Endothelial cell of umbilical vein (primary cell): Measurements from ENCODE around the gene AP2A2. TPM values are rescaled to one million over a fixed set of nuclear protein-coding genes. Genes with fewer than 3 reads are reported as not detected.
"Not testable (repeated sequence)": the region's sequence is repeated elsewhere in the genome, so short reads cannot be mapped to it uniquely, and the experiment has no call there.

Source experiments
- BruUV-seq: library from RNA; stranded (reverse); fragments of 400-500 nt; replicated peaks from 2 replicates; lab custom pipeline; 2021; lab: Mats Ljungman, UMichigan
- CTCF ChIA-PET: fragments of 300-600, 350-600 bp; sonication (Branson Sonifier 250); formaldehyde crosslinking; loops from one replicate; lab custom pipeline; 2021; ENCODE audit warnings: antibody characterized with exemption, inconsistent platforms; lab: Charles Lee
- POLR2A ChIA-PET: fragments of 300-600, 350-600 bp; sonication (Branson Sonifier 250); formaldehyde crosslinking; loops from one replicate; lab custom pipeline; 2021; ENCODE audit warnings: antibody characterized with exemption, inconsistent platforms; lab: Charles Lee
- DNase-seq: peaks from one replicate; pipeline ENCODE4 v3.0.0-alpha.2; 2011; ENCODE audit warnings: low read depth, low spot score
- FAIRE-seq: peaks from 2 replicates; lab custom pipeline; 2011; peaks lifted over from hg19 to GRCh38; lab: Jason Lieb, UNC
- H2AFZ ChIP-seq: 2 replicates; pipeline ENCODE4 v1.6.0; 2012; ENCODE audit warnings: low read depth, low read length, control low read depth, inconsistent platforms
- H3K27ac ChIP-seq: 2 replicates; pipeline ENCODE4 v1.5.1; 2011; ENCODE audit warnings: low read depth, mild to moderate bottlenecking, control low read depth, low read length, moderate library complexity; ENCODE audit not compliant: insufficient read depth
- H3K27me3 ChIP-seq, 2 experiments: 2 replicates each; pipeline versions ENCODE4 v1.6.0 to v1.6.1; 2011; ENCODE audit warnings: low read length in 2 of 2, mixed read lengths in 1 of 2; ENCODE audit not compliant: control insufficient read depth in 2 of 2, insufficient read depth in 2 of 2
- H3K36me3 ChIP-seq, 2 experiments: 2 replicates in 1 of 2; 3 replicates in 1 of 2; pipeline ENCODE4 v1.5.1; 2011; ENCODE audit warnings: low read length in 2 of 2, mild to moderate bottlenecking in 1 of 2, moderate library complexity in 1 of 2; ENCODE audit not compliant: control insufficient read depth in 2 of 2, insufficient read depth in 2 of 2; ENCODE audit errors: extremely low read depth in 1 of 2
- H3K4me1 ChIP-seq: 3 replicates; pipeline ENCODE4 v1.5.1; 2011; ENCODE audit warnings: mild to moderate bottlenecking, low read length; ENCODE audit not compliant: control insufficient read depth, insufficient read depth; ENCODE audit errors: extremely low read depth
- H3K4me2 ChIP-seq: 2 replicates; pipeline ENCODE4 v1.6.1; 2011; ENCODE audit warnings: low read length, control low read depth, mixed read lengths; ENCODE audit not compliant: insufficient read depth
- H3K4me3 ChIP-seq, 3 experiments: fragments of 200-600 bp in 1 of 3; sonication (generic), shearing (Covaris generic) in 1 of 3; replicated peaks in 1 of 3; 2 replicates each; pipeline ENCODE4 v1.5.1; 2011 to 2016; ENCODE audit warnings: control low read depth in 3 of 3, low read length in 3 of 3, mild to moderate bottlenecking in 2 of 3, inconsistent platforms in 1 of 3, low read depth in 1 of 3, moderate library complexity in 1 of 3; ENCODE audit not compliant: insufficient read depth in 1 of 3
- H3K79me2 ChIP-seq: 2 replicates; pipeline ENCODE4 v1.6.0; 2012; ENCODE audit warnings: low read length, inconsistent platforms; ENCODE audit not compliant: control insufficient read depth, insufficient read depth
- H3K9ac ChIP-seq: replicated peaks from 2 replicates; pipeline ENCODE3; 2011; ENCODE audit warnings: low read length, control low read depth; ENCODE audit not compliant: insufficient read depth; ENCODE audit errors: extremely low read depth
- H3K9me1 ChIP-seq: replicated peaks from 3 replicates; pipeline ENCODE4 v1.6.0; 2011; ENCODE audit warnings: mild to moderate bottlenecking, low read length; ENCODE audit not compliant: control insufficient read depth, insufficient read depth; ENCODE audit errors: extremely low read depth
- H3K9me3 ChIP-seq: replicated peaks from 2 replicates; pipeline ENCODE4 v1.5.1; 2012; ENCODE audit warnings: low read length, inconsistent platforms; ENCODE audit not compliant: control insufficient read depth, insufficient read depth
- H4K20me1 ChIP-seq: replicated peaks from 2 replicates; pipeline ENCODE3; 2011; ENCODE audit warnings: mild to moderate bottlenecking, low read length; ENCODE audit not compliant: control insufficient read depth, insufficient read depth; ENCODE audit errors: extremely low read depth
- CTCF ChIP-seq, 2 donors: IDR thresholded peaks; 1 replicate in 1 of 2; 2 replicates in 1 of 2; pipeline ENCODE4 v1.5.1; 2011; ENCODE audit warnings: low read length in 2 of 2, mild to moderate bottlenecking in 2 of 2, moderate library complexity in 2 of 2, control low read depth in 1 of 2, inconsistent platforms in 1 of 2, low read depth in 1 of 2; ENCODE audit not compliant: insufficient read depth in 1 of 2; ENCODE audit errors: extremely low read depth in 1 of 2
- FOS ChIP-seq: IDR thresholded peaks from 2 replicates; pipeline ENCODE4 v1.6.1; 2011; ENCODE audit warnings: mild to moderate bottlenecking, low read length, moderate library complexity, borderline replicate concordance; ENCODE audit not compliant: insufficient read depth
- dilution Hi-C: fragments of 300-500 bp; cut with MboI; formaldehyde crosslinking; loops from one replicate; pipeline ENCODE4 v1.15.0; 2019; ENCODE audit warnings: low sequenced_read_pairs; ENCODE audit not compliant: extremely low pct_ligation_motif_present
- intact Hi-C: fragments of 100-400 bp; cut with micrococcal nuclease; formaldehyde crosslinking; loops from one replicate; pipeline ENCODE4 v1.10.0; 2022
- polyA plus RNA-seq, 4 experiments: library from polyadenylated mRNA; depleted of rRNA in 3 of 4; stranded (reverse) in 3 of 4; unstranded in 1 of 4; fragments of >200 nt; gene quantifications; 2 replicates each; pipeline versions ENCODE4 v1.2.1 to v1.2.3, GENCODE V29; 2011 to 2012; ENCODE audit warnings: missing spikeins in 1 of 4
- total RNA-seq: library from RNA; stranded (reverse); gene quantifications from 2 replicates; pipeline ENCODE4 v1.2.3, GENCODE V29; 2021

AP2A2 gene
- total and polyA plus RNA-seq, 2 donors (not counting 3 experiments of a cell fraction or from before 2014, with no cell fraction given), result 89.5 to 92.6 TPM

DNA sequence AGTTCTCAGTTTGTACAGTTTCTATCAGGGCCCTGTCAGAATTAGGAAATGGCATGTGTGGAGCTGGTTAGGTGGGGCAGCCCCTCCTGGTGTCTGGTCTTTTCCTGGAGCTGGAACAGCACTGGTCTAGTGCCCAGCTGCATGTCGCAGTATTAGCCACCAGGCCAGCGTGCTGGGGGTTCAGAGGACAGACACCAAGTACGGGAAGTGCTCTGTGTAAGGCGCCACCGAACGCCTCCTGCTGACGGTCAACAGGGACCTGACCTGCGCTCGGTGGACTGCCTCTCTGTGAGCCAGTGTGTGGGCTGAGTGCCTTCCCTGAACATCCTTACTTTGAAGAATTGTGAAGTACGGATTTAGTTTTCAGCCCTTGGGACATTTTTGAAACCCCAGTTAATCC is 33.9 kb downstream of the AP2A2 start:
- no peaks in the 10 kb centered on the region for H3K27me3 ChIP-seq
- TF ChIP-seq CTCF (IDR thresholded peaks at IDR 0.05; ENCODE audit: extremely low read depth in 1 of 2, insufficient read depth in 1 of 2, low read depth in 1 of 2, low read length in 2 of 2), result no peak
- no peak for TF ChIP-seq FOS
- no peak overlapping the region for H3K9ac ChIP-seq
- no TSS peak for BruUV-seq
- intact Hi-C loops (no loop called here), dilution Hi-C loops (no loop called here)
- H4K20me1 ChIP-seq, result no peaks in the 10 kb centered on the region
- H3K9me1 ChIP-seq, result no peaks in the 10 kb centered on the region
- no peak overlapping the region for H3K27ac ChIP-seq
- H3K4me3 ChIP-seq, result no peak overlapping the region
- FAIRE-seq, result no peak
- peaks cover 3 to 25% of the 10 kb centered on the region in 2 experiments for H3K36me3 ChIP-seq
- POLR2A ChIA-PET, result no interaction called here
- CTCF ChIA-PET, result no interaction called here
- H3K9me3 ChIP-seq, result no peaks in the 10 kb centered on the region
- peaks cover 30% of the 10 kb centered on the region for H3K79me2 ChIP-seq
- no peak overlapping the region for H2AFZ ChIP-seq
- no peaks in the 10 kb centered on the region for H3K4me1 ChIP-seq
- no peak for DNase-seq
- H3K4me2 ChIP-seq, result no peak overlapping the region

DNA sequence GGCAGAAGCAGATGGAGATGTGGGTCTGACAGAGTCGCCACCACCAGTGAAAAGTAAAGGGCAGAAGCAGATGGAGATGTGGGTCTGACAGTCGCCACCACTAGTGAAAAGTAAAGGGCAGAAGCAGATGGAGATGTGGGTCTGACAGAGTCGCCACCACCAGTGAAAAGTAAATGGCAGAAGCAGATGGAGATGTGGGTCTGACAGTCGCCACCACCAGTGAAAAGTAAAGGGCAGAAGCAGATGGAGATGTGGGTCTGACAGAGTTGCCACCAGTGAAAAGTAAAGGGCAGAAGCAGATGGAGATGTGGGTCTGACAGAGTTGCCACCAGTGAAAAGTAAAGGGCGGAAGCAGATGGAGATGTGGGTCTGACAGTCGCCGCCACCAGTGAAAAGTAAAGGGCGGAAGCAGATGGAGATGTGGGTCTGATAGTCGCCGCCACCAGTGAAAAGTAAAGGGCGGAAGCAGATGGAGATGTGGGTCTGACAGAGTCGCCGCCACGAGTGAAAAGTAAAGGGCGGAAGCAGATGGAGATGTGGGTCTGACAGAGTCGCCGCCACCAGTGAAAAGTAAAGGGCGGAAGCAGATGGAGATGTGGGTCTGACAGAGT is 35.7 kb downstream of the AP2A2 start:
- FAIRE-seq, CTCF ChIA-PET, H3K4me2 ChIP-seq, H3K4me1 ChIP-seq, H3K27ac ChIP-seq, H4K20me1 ChIP-seq, H3K9me1 ChIP-seq, H3K27me3 ChIP-seq, BruUV-seq, dilution Hi-C loops, DNase-seq, H3K4me3 ChIP-seq, H2AFZ ChIP-seq, H3K9me3 ChIP-seq, intact Hi-C loops, POLR2A ChIA-PET, H3K9ac ChIP-seq: not testable (repeated sequence)
- H3K36me3 ChIP-seq, result peaks cover 3 to 22% of the 10 kb centered on the region in 2 experiments
- peaks cover 20% of the 10 kb centered on the region for H3K79me2 ChIP-seq
